Measurements from ENCODE around the gene RAB1B. TPM values are rescaled to one million over a fixed set of nuclear protein-coding genes. Genes with fewer than 3 reads are reported as not detected.
A peak's percentile ranks its signal among the peaks of the same experiment; 100 is the strongest.

The RAB1B gene
- total and polyA plus RNA-seq, 10 of the 15 experiments (the other 5 are each of a cell fraction or from before 2014, with no cell fraction given), result 10.4 to 193 (median 96.9) TPM

DNA sequence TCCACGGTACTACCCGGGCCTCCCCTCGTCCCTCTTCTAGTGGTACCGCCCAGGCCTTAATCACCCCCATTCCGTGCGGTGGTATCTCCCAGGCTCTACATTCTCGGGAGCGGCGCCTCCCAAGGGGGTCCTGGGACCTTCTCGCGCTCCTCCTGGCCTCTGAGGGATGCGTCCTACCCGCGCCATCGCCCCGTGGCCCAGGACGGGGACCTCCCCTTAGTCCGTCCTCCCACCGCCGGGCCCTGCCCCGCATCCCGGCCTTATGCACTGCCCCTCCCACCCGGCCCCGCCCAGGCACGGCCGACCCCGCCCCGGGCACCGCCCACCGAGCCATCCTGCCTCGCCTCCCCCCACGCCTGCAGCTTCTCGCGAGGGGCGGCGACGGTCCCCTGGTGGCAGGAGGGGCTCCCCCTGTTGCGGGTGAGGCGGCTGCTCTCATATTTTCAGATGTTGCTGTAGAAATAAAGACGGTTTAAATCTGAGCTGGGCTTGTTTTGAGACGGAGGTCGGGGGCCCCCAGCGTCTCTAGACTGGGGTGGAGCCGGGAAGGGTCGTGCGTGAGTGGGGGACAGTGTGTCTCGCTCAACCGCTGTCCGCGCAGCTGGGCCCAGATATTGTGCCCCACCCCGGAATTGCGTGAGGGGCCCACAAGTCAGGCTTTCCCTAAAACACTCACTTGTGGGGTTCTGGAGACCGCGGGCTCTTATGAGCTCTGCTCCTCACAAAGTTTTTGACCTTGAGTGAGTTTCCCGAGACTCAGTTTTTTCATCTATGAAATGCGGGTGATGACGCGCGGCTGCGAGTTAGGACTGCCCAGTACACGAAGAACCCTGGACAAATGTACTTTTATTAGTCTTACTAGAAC, 828 bp upstream of the RAB1B start (continued):
- TF ChIP-seq, protein P1, sequence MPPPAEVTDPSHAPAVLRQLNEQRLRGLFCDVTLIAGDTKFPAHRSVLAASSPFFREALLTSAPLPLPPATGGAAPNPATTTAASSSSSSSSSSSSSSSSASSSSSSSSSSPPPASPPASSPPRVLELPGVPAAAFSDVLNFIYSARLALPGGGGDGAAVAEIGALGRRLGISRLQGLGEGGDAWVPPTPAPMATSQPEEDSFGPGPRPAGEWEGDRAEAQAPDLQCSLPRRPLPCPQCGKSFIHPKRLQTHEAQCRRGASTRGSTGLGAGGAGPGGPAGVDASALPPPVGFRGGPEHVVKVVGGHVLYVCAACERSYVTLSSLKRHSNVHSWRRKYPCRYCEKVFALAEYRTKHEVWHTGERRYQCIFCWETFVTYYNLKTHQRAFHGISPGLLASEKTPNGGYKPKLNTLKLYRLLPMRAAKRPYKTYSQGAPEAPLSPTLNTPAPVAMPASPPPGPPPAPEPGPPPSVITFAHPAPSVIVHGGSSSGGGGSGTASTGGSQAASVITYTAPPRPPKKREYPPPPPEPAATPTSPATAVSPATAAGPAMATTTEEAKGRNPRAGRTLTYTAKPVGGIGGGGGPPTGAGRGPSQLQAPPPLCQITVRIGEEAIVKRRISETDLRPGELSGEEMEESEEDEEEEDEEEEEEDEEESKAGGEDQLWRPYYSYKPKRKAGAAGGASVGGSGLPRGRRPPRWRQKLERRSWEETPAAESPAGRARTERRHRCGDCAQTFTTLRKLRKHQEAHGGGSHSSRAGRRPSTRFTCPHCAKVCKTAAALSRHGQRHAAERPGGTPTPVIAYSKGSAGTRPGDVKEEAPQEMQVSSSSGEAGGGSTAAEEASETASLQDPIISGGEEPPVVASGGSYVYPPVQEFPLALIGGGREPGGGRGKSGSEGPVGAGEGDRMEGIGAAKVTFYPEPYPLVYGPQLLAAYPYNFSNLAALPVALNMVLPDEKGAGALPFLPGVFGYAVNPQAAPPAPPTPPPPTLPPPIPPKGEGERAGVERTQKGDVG (CRISPR knock-in tag; IDR thresholded peaks at IDR 0.05), result no peak
- TF ChIP-seq JUND (IDR thresholded peaks at IDR 0.05; ENCODE audit: low read depth, low read length) (peak; percentile 88; the same call in 1 of the 2 replicates), TCF3 (IDR thresholded peaks at IDR 0.05; ENCODE audit: borderline replicate concordance, insufficient read depth, low read depth, low read length) (0 out of 2 replicates have a peak, but pooled peaks have one; percentile 38), ZZZ3 (IDR thresholded peaks at IDR 0.05; ENCODE audit: control insufficient read depth, insufficient read length, low read depth) (no peak), POLR2AphosphoS5 (IDR thresholded peaks at IDR 0.05; ENCODE audit: low read length) (no peak), FOS (IDR thresholded peaks at IDR 0.05; ENCODE audit: borderline replicate concordance, extremely low read depth, insufficient read length) (no peak), CBFB (IDR thresholded peaks at IDR 0.05; ENCODE audit: low read depth) (no peak; the same call in none of the 2 replicates), SREBF2 (IDR thresholded peaks at IDR 0.05; ENCODE audit: low read length) (no peak), STAT3 (IDR thresholded peaks at IDR 0.05; ENCODE audit: low read depth, low read length) (no peak), EP300 (IDR thresholded peaks at IDR 0.05; ENCODE audit: borderline replicate concordance in 1 of 2, control insufficient read depth in 1 of 2, low read depth in 2 of 2, low read length in 2 of 2) (no peak), IKZF1 (conservative IDR thresholded peaks at IDR 0.05) (no peak), RUNX3 (IDR thresholded peaks at IDR 0.05; ENCODE audit: low read length) (no peak; the same call in 1 of the 2 replicates), MTA3 (IDR thresholded peaks at IDR 0.05; ENCODE audit: borderline replicate concordance, low read length) (no peak), NRF1 (conservative IDR thresholded peaks at IDR 0.05; ENCODE audit: low read depth, low read length) (no peak)
- TF ChIP-seq, protein P2, sequence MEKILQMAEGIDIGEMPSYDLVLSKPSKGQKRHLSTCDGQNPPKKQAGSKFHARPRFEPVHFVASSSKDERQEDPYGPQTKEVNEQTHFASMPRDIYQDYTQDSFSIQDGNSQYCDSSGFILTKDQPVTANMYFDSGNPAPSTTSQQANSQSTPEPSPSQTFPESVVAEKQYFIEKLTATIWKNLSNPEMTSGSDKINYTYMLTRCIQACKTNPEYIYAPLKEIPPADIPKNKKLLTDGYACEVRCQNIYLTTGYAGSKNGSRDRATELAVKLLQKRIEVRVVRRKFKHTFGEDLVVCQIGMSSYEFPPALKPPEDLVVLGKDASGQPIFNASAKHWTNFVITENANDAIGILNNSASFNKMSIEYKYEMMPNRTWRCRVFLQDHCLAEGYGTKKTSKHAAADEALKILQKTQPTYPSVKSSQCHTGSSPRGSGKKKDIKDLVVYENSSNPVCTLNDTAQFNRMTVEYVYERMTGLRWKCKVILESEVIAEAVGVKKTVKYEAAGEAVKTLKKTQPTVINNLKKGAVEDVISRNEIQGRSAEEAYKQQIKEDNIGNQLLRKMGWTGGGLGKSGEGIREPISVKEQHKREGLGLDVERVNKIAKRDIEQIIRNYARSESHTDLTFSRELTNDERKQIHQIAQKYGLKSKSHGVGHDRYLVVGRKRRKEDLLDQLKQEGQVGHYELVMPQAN (conservative IDR thresholded peaks at IDR 0.05), result peak; percentile 71
- TF ChIP-seq, protein P3, sequence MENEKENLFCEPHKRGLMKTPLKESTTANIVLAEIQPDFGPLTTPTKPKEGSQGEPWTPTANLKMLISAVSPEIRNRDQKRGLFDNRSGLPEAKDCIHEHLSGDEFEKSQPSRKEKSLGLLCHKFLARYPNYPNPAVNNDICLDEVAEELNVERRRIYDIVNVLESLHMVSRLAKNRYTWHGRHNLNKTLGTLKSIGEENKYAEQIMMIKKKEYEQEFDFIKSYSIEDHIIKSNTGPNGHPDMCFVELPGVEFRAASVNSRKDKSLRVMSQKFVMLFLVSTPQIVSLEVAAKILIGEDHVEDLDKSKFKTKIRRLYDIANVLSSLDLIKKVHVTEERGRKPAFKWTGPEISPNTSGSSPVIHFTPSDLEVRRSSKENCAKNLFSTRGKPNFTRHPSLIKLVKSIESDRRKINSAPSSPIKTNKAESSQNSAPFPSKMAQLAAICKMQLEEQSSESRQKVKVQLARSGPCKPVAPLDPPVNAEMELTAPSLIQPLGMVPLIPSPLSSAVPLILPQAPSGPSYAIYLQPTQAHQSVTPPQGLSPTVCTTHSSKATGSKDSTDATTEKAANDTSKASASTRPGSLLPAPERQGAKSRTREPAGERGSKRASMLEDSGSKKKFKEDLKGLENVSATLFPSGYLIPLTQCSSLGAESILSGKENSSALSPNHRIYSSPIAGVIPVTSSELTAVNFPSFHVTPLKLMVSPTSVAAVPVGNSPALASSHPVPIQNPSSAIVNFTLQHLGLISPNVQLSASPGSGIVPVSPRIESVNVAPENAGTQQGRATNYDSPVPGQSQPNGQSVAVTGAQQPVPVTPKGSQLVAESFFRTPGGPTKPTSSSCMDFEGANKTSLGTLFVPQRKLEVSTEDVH (IDR thresholded peaks at IDR 0.05; ENCODE audit: low read depth, partially characterized antibody), result peak; percentile 25
- TF ChIP-seq, protein P4, sequence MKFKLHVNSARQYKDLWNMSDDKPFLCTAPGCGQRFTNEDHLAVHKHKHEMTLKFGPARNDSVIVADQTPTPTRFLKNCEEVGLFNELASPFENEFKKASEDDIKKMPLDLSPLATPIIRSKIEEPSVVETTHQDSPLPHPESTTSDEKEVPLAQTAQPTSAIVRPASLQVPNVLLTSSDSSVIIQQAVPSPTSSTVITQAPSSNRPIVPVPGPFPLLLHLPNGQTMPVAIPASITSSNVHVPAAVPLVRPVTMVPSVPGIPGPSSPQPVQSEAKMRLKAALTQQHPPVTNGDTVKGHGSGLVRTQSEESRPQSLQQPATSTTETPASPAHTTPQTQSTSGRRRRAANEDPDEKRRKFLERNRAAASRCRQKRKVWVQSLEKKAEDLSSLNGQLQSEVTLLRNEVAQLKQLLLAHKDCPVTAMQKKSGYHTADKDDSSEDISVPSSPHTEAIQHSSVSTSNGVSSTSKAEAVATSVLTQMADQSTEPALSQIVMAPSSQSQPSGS (IDR thresholded peaks at IDR 0.05; ENCODE audit: low read length), result no peak
- TF ChIP-seq, protein P5, sequence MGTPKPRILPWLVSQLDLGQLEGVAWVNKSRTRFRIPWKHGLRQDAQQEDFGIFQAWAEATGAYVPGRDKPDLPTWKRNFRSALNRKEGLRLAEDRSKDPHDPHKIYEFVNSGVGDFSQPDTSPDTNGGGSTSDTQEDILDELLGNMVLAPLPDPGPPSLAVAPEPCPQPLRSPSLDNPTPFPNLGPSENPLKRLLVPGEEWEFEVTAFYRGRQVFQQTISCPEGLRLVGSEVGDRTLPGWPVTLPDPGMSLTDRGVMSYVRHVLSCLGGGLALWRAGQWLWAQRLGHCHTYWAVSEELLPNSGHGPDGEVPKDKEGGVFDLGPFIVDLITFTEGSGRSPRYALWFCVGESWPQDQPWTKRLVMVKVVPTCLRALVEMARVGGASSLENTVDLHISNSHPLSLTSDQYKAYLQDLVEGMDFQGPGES (IDR thresholded peaks at IDR 0.05), result no peak
